HG03108 (cell line): ENCODE measurements around the gene RALB.
"Not testable (repeated sequence)": the region's sequence is repeated elsewhere in the genome, so short reads cannot be mapped to it uniquely, and the experiment has no call there.

ENCODE experiments used
- ATAC-seq: cut with Tn5 transposase; IDR thresholded peaks from one replicate; pipeline ENCODE4 v1.9.1; 2021; ENCODE audit warnings: moderate library complexity; ENCODE audit not compliant: unreplicated experiment

RALB gene

GRCh38 chr2:120313695-120314615, 61.3 kb downstream of the RALB start:
- ATAC-seq = no peak

- ATAC-seq = no peak
These were observed 62.2 kb downstream of the RALB start for GRCh38 chr2:120314690-120315366.

GRCh38 chr2:120315367-120316033, 62.8 kb downstream of the RALB start:
- no peak for ATAC-seq

- ATAC-seq = no peak
These were observed 63.4 kb downstream of the RALB start for GRCh38 chr2:120316071-120316470.

GRCh38 chr2:120316528-120317179, 64.0 kb downstream of the RALB start:
- ATAC-seq = no peak

GRCh38 chr2:120317180-120317533, 64.5 kb downstream of the RALB start:
- ATAC-seq = no peak

- ATAC-seq = no peak
These were observed 65.3 kb downstream of the RALB start for GRCh38 chr2:120317916-120318315.

GRCh38 chr2:120318626-120319025, 66.0 kb downstream of the RALB start:
- ATAC-seq = no peak

GRCh38 chr2:120319123-120319522, 66.5 kb downstream of the RALB start:
- no peak for ATAC-seq

- no peak for ATAC-seq
These were observed 67.2 kb downstream of the RALB start for GRCh38 chr2:120319686-120320317.

- ATAC-seq = no peak
These were observed 67.7 kb downstream of the RALB start for GRCh38 chr2:120320318-120320851.

GRCh38 chr2:120320887-120321556, 68.4 kb downstream of the RALB start:
- not testable (repeated sequence) for ATAC-seq

- ATAC-seq = no peak
These were observed 69.2 kb downstream of the RALB start for GRCh38 chr2:120321721-120322284.

GRCh38 chr2:120322329-120322728, 69.7 kb downstream of the RALB start:
- no peak for ATAC-seq

GRCh38 chr2:120323214-120323613, 70.6 kb downstream of the RALB start:
- ATAC-seq = no peak

GRCh38 chr2:120323807-120324399, 71.3 kb downstream of the RALB start:
- ATAC-seq = no peak

- no peak for ATAC-seq
These were observed 72.3 kb downstream of the RALB start for GRCh38 chr2:120324933-120325332.

GRCh38 chr2:120326066-120326465, 73.4 kb downstream of the RALB start:
- ATAC-seq = no peak
